PC-3 (cell line): ENCODE data around the gene SMIM15.

ENCODE experiments used
- EZH2 ChIP-seq: fragments of 300-600 bp; sonication (generic); IDR thresholded peaks from one replicate; pipeline ENCODE4 v1.6.1; 2017; ENCODE audit warnings: antibody characterized with exemption, mild to moderate bottlenecking, low read length; ENCODE audit not compliant: unreplicated experiment
- TF ChIP-seq, protein P1 (sequence below): fragments of 300-600 bp; sonication (generic); conservative IDR thresholded peaks from 2 replicates; pipeline ENCODE4 v1.5.1; 2017; ENCODE audit warnings: antibody characterized with exemption, low read depth, mild to moderate bottlenecking, low read length

DNA sequence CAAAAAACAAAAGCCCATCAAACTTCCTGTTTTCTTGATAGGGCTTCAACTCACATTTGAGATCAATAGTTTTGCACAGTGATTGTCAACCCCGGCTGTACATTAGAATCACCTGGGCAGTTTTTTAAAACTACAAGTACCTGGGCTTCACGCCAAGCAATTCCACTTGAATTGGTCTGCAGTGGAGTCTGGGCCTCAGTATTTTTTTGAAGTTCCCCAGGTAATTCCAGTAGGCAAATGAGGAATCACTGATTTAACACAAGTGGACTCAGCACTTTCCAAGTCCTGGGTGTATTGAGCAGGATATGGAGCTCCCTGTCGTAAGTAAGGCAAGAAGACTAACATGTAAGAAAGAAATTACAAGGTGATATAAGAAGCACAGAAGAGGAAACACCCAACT lies 14.8 kb upstream of the SMIM15 start:
- no peak for TF ChIP-seq EZH2
- TF ChIP-seq, protein P1, sequence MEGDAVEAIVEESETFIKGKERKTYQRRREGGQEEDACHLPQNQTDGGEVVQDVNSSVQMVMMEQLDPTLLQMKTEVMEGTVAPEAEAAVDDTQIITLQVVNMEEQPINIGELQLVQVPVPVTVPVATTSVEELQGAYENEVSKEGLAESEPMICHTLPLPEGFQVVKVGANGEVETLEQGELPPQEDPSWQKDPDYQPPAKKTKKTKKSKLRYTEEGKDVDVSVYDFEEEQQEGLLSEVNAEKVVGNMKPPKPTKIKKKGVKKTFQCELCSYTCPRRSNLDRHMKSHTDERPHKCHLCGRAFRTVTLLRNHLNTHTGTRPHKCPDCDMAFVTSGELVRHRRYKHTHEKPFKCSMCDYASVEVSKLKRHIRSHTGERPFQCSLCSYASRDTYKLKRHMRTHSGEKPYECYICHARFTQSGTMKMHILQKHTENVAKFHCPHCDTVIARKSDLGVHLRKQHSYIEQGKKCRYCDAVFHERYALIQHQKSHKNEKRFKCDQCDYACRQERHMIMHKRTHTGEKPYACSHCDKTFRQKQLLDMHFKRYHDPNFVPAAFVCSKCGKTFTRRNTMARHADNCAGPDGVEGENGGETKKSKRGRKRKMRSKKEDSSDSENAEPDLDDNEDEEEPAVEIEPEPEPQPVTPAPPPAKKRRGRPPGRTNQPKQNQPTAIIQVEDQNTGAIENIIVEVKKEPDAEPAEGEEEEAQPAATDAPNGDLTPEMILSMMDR, result no peak
